Peyer's patch (tissue), 4 donors: Measurements from ENCODE around the gene STAG3. TPM values are rescaled to one million over a fixed set of nuclear protein-coding genes. Genes with fewer than 3 reads are reported as not detected.

Source experiments
- DNase-seq, 3 donors: peaks; one replicate each; pipeline ENCODE4 v3.0.0-alpha.2; 2017 to 2019
- H3K27ac ChIP-seq, 4 donors: fragments of 200-600 bp; sonication (generic); one replicate each; pipeline ENCODE4 v1.5.1; 2016 to 2019
- H3K27me3 ChIP-seq, 2 donors: fragments of 200-600 bp; sonication (generic); one replicate each; pipeline ENCODE4 v1.5.1; 2019
- H3K36me3 ChIP-seq, 3 donors: fragments of 200-600 bp; sonication (generic); one replicate each; pipeline ENCODE4 v1.5.1; 2016 to 2019
- H3K4me1 ChIP-seq, 4 donors: fragments of 200-600 bp; sonication (generic); one replicate each; pipeline ENCODE4 v1.5.1; 2016 to 2019
- H3K4me3 ChIP-seq, 4 donors: fragments of 200-600 bp; sonication (generic); 1 replicate in 3 of 4; 2 replicates in 1 of 4; pipeline ENCODE4 v1.5.1; 2016 to 2019; ENCODE audit warnings: mild to moderate bottlenecking in 1 of 4
- H3K9me3 ChIP-seq, 4 donors: fragments of 200-600 bp; sonication (generic); one replicate each; pipeline ENCODE4 v1.5.1; 2016 to 2019; ENCODE audit warnings: mild to moderate bottlenecking in 1 of 4
- POLR2A ChIP-seq, 2 donors: fragments of 450-650 bp; IDR thresholded peaks; one replicate each; pipeline ENCODE4 v1.5.1; 2017; ENCODE audit warnings: antibody characterized with exemption in 2 of 2, mild to moderate bottlenecking in 2 of 2, moderate library complexity in 2 of 2
- total RNA-seq, 4 donors: library from RNA; depleted of rRNA; stranded (reverse); fragments of >200 nt; gene quantifications; one replicate each; pipeline ENCODE4 v1.1.0, GENCODE V29; 2016
- TF ChIP-seq, protein P1 (sequence below), 6 experiments: fragments of 450-650 bp in 4 of 6; fragments of 200-600 bp in 2 of 6; sonication (generic) in 1 of 6; IDR thresholded peaks; one replicate each; pipeline ENCODE4 v1.5.1; 2017 to 2019; ENCODE audit warnings: antibody characterized with exemption in 6 of 6, mild to moderate bottlenecking in 3 of 6, moderate library complexity in 1 of 6

STAG3 gene
- total RNA-seq, 4 donors from 2014 or later: 2.1 to 62.7 (median 3.5) TPM; not detected in 1

DNA sequence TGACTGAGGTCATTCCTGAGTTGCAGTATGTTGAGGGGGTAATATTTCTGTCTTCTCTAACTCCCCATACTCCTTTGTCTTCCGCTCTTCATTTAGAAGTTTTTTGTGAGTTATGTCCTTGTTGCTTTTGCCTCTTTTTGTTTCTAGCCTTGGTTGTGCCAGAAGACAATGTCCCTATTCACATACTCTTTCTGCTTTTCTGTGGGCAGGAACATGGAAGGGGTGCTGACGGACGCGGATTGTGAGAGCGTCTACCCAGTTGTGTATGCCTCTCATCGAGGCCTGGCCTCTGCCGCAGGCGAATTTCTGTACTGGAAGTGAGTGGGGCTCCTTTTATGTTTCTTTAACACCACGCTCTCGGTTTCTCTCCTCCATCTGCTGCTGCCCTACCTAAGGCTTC is 20.5 kb downstream of the STAG3 start:
- Histone ChIP-seq H3K27me3 (no peaks in the 10 kb centered on the region), H3K36me3 (no peaks in the 10 kb centered on the region), H3K27ac (no peak overlapping the region), H3K4me3 (no peak overlapping the region), H3K4me1 (no peaks in the 10 kb centered on the region), H3K9me3 (no peaks in the 10 kb centered on the region)
- DNase-seq: no peak
- TF ChIP-seq, protein P1, sequence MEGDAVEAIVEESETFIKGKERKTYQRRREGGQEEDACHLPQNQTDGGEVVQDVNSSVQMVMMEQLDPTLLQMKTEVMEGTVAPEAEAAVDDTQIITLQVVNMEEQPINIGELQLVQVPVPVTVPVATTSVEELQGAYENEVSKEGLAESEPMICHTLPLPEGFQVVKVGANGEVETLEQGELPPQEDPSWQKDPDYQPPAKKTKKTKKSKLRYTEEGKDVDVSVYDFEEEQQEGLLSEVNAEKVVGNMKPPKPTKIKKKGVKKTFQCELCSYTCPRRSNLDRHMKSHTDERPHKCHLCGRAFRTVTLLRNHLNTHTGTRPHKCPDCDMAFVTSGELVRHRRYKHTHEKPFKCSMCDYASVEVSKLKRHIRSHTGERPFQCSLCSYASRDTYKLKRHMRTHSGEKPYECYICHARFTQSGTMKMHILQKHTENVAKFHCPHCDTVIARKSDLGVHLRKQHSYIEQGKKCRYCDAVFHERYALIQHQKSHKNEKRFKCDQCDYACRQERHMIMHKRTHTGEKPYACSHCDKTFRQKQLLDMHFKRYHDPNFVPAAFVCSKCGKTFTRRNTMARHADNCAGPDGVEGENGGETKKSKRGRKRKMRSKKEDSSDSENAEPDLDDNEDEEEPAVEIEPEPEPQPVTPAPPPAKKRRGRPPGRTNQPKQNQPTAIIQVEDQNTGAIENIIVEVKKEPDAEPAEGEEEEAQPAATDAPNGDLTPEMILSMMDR (IDR thresholded peaks at IDR 0.05): no peak
- no peak for TF ChIP-seq POLR2A (IDR thresholded peaks at IDR 0.05)

DNA sequence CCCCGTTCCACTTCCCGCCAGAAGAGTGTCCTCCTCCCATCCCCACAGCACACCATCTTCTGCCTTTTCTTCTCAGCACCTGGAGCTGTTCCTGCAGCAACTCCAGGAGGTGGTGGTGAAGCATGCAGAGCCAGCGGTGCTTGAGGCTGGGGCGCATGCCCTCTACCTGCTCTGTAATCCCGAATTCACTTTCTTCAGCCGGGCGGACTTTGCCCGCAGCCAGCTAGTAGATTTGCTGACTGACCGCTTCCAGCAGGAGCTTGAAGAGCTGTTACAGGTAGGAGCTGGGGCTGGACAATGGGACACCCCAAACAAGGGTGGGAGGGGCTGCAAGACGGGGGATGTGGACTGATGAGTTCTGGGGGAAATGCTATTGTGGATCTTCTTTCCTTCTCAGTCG is 23.0 kb downstream of the STAG3 start:
- H3K27me3 ChIP-seq: no peaks in the 10 kb centered on the region
- H3K4me3 ChIP-seq: no peak overlapping the region
- TF ChIP-seq, protein P1 (IDR thresholded peaks at IDR 0.05): no peak
- no peak for TF ChIP-seq POLR2A (IDR thresholded peaks at IDR 0.05)
- H3K36me3 ChIP-seq: no peaks in the 10 kb centered on the region
- H3K4me1 ChIP-seq: no peaks in the 10 kb centered on the region
- peak overlapping the region in 1 of 4 donors; percentile 49 for H3K27ac ChIP-seq
- no peaks in the 10 kb centered on the region for H3K9me3 ChIP-seq
- peak in 2 of 3 donors; percentile 72 to 73 for DNase-seq

DNA sequence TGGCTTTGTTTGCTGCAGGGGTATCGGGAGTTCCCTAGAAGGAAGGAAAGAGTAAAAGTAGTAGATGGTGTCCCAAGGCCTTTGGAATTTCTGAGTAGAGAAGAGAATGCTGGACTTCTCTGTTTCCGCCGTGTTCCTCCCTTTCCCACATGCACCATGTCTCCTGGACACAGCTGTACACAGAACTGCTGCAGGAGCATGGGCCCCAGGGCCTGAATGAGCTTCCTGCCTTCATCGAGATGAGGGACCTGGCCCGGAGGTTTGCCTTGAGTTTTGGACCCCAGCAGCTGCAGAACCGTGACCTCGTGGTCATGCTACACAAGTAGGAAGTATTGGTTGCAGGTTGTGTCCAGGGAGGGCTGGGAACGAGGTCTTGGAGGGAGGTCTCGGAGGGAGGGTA is 26.7 kb downstream of the STAG3 start:
- DNase-seq: no peak
- Histone ChIP-seq H3K27me3 (no peaks in the 10 kb centered on the region), H3K4me3 (no peak overlapping the region), H3K27ac (no peak overlapping the region), H3K9me3 (no peaks in the 10 kb centered on the region), H3K36me3 (no peaks in the 10 kb centered on the region), H3K4me1 (peaks cover 0 to 8% (median 0%) of the 10 kb centered on the region in 4 donors)
- TF ChIP-seq, protein P1 (IDR thresholded peaks at IDR 0.05): no peak
- TF ChIP-seq POLR2A (IDR thresholded peaks at IDR 0.05): no peak

DNA sequence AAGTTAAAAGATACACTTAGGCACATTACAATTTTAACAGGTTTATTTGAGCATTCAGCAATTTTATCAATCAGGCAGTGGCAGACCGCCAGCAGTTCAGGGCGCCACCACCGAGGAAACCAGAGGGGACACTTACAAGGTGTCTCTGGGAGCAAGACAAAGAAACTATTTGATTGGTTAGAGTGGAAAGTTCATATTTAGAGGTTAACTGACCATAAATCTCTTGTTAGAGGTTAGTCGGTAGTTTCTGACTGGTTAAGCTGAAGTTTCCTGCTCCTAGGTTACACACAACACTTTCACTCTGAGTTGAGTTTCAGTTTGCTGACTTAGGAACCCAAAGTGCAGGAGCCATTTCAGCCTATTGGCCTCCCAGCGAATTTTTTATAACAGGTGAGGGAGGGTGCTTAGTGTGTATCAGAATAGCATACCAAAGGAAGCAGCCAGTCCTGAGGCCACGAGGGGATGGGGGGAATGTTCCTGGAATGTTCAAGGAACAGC is 31.2 kb downstream of the STAG3 start:
- Histone ChIP-seq H3K4me1 (peaks cover 0 to 9% (median 5%) of the 10 kb centered on the region in 4 donors), H3K9me3 (no peaks in the 10 kb centered on the region), H3K27ac (peak overlapping the region in 1 of 4 donors; percentile 35), H3K4me3 (no peak overlapping the region), H3K27me3 (no peaks in the 10 kb centered on the region), H3K36me3 (no peaks in the 10 kb centered on the region)
- TF ChIP-seq, protein P1 (IDR thresholded peaks at IDR 0.05): peak in 2 of 6 experiments; percentile 3 to 6
- no peak for TF ChIP-seq POLR2A (IDR thresholded peaks at IDR 0.05)
- peak in 1 of 3 donors; percentile 48 for DNase-seq

DNA sequence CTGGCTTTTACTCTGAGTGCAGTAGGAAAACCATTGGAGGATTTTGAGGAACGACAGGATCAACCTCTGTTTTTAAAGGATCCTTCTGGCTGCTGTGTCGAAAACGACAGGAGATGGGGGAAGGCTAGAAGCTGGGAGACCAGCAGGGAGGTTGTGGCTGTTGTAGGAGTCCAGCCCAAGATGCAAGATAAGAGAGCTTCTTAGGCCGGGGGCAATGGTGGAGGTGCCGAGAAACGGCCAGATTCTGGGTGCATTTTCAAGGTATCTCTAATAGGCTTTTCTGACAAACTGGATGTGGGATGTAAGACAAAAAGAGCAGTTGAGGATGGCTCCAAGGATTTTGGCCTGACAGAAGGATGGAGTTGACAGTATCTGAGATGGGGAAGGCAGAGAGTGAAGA is 31.8 kb downstream of the STAG3 start:
- Histone ChIP-seq H3K36me3 (no peaks in the 10 kb centered on the region), H3K27ac (peak overlapping the region in 1 of 4 donors; percentile 35), H3K9me3 (no peaks in the 10 kb centered on the region), H3K4me3 (no peak overlapping the region), H3K27me3 (no peaks in the 10 kb centered on the region), H3K4me1 (peaks cover 0 to 9% (median 5%) of the 10 kb centered on the region in 4 donors)
- no peak for TF ChIP-seq POLR2A (IDR thresholded peaks at IDR 0.05)
- TF ChIP-seq, protein P1 (IDR thresholded peaks at IDR 0.05): no peak
- no peak for DNase-seq
